Stimulated activated CD8-positive, alpha-beta memory T cell treated with anti-CD3 and anti-CD28 coated beads, Interleukin-12 subunit alpha, Interleukin-12 subunit beta, amount 100 ng/mL, for 24 hours (primary cell): ENCODE results near the gene RXRA.

Experiments
- DNase-seq: peaks from one replicate; pipeline ENCODE4 v3.0.0-alpha.2; 2020; ENCODE audit errors: extremely low read depth

Gene RXRA

DNA sequence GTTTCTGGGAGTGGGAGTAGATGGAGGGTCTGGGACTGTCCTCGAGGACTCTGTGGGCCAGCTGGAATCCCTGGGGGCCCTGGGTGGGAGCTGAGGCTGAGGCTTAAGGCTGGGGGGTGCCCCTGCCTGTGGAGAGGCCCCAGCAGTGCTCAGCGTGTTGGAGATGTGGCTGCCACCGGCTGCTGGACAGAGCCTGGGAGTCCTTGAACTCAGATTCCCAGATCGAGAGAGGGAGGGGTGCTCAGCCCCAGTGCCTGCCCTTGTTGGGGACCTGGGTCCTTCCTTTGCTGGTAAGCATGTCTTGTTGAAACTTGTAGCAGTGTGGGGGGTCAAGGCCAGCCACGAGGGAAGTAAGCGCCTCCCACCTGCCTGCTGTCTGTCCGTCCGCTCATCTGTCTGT lies 10.7 kb downstream of the RXRA start:
- DNase-seq: no peak

GRCh38 chr9:134337469-134337868 lies 11.2 kb downstream of the RXRA start:
- no peak for DNase-seq

- DNase-seq: no peak
Observed at GRCh38 chr9:134338394-134339182, 12.3 kb downstream of the RXRA start.

DNA sequence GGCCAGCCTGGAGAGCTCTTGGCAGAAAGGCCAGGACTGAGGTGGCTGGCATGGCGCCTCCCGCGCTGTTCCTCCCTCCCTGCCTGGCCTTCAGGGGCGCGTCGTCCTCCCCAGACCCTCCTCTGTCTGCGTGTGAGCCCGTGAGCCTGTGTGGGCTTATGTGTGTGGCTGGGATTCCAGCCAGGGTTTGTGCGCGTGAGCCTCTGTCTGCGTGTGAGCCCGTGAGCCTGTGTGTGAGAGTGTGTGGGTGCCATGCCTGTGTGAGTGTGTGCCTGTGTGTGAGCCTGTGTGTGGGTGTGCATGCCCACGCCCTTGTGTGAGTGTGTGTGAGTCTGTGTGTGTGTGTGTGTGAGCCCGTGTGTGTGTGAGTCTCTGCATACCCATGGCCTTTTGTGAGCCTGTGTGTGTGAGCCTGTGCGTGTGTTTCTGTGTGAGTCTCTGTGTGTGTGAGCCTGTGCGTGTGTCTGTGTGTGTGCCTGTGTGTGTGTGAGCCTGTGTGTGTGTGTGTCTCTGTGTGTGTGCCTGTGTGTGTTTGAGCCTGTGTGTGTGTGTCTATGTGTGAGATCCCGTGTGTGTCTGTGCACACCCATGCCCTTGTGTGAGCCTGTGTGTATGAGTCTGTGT lies 13.0 kb downstream of the RXRA start:
- DNase-seq: no peak

DNA sequence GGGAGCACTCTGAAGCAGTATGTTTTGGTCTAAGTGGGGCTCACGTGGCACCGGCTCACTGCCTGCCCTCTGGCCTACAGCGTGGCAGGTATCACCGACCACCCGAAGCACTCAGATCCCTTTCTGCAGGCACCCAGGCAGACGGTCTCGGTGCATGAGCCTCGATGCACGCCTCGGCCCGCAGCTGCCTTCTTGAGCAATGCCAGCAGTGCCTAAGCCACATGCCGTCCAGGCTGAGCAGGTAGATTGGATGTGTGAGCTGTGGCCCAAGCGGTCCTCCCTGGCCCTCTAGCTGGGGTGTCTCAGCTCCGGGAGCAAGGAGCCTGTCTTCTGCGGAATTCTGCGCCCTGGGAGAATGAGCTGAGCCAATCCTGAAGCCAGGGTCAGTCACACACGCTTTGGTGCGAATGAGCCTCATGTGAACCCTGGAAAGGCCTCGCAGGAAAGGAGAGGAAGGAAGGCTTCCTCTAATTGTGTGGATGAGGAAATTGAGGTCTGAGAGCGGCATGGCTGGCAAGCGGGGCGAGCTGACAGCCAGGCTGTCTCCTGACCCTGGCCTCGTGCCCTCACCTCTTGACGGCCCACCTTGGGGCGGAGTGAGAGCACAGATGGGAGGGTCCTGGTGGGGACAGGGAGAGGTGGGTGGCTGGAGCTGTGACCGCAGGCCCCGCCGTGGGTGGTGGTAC lies 14.4 kb downstream of the RXRA start:
- no peak for DNase-seq

- DNase-seq: no peak
Observed at GRCh38 chr9:134341306-134341705, 15.1 kb downstream of the RXRA start.

DNA sequence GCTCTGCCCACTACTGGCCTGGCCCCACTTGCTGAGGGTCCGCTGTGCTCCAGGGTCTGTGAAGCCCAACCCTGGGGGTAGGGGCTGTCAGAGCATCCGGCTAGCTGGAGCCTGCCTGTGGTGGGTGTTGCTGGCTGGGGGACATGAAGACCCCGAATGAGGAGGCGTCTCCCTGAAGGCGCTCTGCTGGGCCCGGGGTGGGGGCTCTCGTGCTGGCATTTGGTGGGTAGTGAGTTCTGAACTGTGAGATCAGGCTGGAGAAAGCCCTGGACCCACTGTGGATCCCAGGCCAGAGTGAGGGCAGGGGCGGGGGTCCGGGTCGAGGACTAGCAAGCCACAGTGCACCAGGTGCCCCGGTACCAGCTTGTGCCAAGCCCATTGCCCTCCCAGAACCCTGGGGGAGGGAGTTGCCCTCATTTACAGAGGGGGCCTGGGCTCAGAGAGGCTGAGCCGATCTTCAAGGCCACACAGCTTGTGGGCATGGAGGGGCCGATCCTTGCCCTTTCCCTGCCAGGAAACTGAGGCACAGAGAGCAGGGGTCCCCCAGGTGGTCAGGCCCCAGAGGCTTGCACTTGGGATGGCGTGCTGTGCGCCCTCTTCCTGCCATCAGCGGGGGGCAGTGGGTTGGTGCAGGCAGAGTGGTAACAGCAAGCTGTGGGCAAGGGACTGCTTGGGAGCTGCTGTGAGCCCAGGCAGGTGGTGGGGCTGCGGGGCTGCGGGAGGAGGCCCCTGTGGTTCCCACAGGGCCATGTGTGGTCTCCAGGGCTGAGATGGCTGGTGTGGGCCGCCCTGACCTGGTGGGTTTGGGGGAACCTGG lies 15.9 kb downstream of the RXRA start:
- no peak for DNase-seq

DNA sequence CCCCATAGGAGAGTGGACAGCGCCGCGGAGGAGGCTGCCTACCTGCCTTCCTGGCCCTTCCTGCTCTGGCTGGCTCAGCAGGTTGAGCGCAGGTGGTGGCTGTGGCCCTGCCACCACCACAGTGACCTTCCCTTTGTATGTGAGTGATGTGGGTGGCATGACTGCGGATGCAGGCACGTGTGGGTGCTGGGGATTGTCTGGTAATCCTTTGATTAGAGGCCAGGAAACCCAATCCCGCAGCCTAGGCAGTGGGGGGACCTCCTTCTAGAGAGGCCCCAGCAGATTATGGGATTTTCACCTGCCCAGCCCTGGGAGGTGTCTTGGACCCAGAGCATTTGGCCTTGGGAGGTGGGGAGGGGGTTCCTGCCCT lies 16.5 kb downstream of the RXRA start:
- DNase-seq: no peak

DNA sequence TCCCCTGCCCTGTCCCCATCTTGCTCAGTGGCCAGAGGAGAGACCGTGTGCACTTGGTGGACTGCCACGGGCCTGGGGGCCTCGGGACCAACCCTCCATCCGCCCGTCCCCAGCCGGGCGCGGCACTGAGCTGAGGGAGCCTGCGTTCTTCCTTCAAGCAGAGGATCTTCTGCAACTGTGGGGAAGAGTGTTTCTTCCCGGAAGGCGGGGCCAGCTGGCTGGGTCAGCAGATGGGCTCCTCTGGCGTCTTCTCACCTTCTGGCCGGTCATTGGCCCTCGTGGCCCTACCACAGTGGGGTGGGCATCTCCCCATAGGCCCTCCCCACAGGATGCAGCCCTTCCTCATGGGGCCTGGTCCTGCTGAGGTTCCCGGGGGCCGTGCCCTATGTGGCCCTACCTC lies 17.4 kb downstream of the RXRA start:
- DNase-seq: no peak

- DNase-seq: peak; percentile 21
Observed at GRCh38 chr9:134344068-134344799, 18.0 kb downstream of the RXRA start.

- no peak for DNase-seq
Observed at GRCh38 chr9:134344800-134345310, 18.6 kb downstream of the RXRA start.

DNA sequence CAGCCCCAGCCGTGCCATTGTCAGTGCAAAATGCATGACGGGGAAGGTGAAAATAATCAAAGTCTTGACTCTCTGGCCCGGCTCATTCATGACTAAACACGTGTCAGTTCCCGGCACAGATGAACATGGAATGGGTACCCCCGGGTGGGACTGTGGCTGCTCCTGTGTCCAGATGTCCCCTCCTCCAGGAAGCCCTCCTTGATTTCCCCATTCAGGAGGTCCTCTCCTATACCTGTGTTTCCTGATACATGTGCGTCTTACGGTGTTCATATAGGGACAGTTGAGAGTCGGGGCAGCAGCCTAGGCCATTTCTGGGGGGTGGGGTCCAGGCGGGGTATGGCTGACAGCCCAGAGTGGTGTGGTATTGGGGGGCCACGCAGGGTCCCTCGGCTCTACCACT lies 19.5 kb downstream of the RXRA start:
- no peak for DNase-seq

DNA sequence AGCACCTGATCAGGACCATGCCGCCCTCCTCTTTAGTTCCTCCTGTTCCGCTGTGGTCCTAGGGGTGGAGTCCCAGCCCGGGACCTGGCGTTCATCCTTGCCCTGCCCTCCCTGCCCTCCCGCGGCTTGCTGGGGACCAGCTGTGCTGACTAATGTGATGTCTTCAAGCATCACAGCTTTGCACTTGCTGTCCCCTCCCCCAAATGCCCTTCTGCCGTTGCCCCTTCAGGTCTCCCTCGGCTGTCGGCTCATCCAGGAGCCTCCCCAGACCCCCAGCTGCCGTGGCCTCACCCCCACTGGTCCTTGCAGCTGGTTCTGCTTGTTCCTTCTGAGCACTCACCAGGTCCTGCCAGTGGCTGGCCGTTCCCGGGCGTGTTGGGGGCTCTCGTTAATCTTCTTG lies 19.9 kb downstream of the RXRA start:
- no peak for DNase-seq

GRCh38 chr9:134346840-134347583 lies 20.8 kb downstream of the RXRA start:
- DNase-seq: no peak

DNA sequence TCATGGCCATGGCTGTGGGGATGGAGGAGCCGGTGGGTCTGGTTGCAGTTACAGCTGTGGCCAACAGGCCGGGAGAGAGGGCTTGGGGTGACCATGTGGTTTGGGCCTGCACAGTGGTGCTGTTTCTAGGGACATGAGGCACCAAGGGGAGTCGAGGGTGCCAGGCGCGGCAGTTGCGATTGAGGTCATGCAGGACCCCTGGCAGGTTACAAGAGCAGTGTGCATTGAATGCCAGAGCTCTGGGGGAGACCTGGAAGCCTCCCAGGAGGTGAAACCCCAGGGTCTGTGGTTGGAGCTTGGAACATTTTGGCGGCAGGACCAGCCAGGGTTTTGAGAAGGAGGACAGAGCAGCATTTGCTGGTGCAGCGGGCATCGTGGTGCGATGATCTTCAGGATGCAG lies 21.7 kb downstream of the RXRA start:
- no peak for DNase-seq

- no peak for DNase-seq
Observed at GRCh38 chr9:134348404-134349155, 22.3 kb downstream of the RXRA start.

- no peak for DNase-seq
Observed at GRCh38 chr9:134349936-134350335, 23.7 kb downstream of the RXRA start.

DNA sequence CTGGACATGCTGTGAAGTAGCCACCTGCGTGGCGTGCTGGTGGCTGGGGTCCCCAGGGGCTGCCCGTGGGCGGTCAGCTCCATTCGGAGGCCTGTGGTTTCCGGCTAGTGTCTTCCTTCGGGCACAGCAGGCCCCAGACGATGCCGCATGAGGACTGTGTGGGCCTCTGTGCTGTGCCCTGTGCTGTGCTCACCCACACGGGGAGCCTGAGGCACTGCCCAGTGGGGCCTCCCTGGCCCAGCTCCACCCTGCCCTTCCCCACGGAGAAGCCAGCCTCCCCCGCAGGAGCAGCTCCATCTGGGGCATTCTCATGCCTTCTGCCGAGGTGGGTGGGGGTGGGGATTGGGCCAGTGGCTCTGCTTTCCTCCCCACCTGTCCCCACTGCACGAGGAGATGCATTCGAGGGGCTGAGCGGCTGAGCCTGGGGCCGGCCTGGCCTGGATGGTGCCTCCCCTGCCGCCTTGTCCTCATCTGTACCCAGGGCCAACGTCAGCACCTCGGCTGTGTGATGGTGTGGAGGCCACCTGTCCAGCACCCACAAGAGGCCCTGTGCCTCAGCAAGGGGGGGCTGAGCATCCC lies 24.2 kb downstream of the RXRA start:
- DNase-seq: no peak

GRCh38 chr9:134351606-134352176 lies 25.4 kb downstream of the RXRA start:
- no peak for DNase-seq
